ENCODE results near the gene GALT. TPM values are rescaled to one million over a fixed set of nuclear protein-coding genes. Genes with fewer than 3 reads are reported as not detected.

Gene GALT
- total and polyA plus RNA-seq, 4 donors: 58.6 to 196 (median 115) TPM

- TF ChIP-seq REST (IDR thresholded peaks at IDR 0.05) (peak; percentile 88), ATF3 (IDR thresholded peaks at IDR 0.05) (no peak), HNF4G (IDR thresholded peaks at IDR 0.05) (peak; percentile 99), NR2F2 (IDR thresholded peaks at IDR 0.05) (peak; percentile 88), GABPA (IDR thresholded peaks at IDR 0.05 in 1 of 2, conservative IDR thresholded peaks at IDR 0.05 in 1 of 2) (peak in 1 of 2 donors; percentile 62), TAF1 (conservative IDR thresholded peaks at IDR 0.05) (no peak), SP1 (IDR thresholded peaks at IDR 0.05) (peak; percentile 100), JUND (IDR thresholded peaks at IDR 0.05) (peak; percentile 56 to 95), RAD21 (IDR thresholded peaks at IDR 0.05) (peak; percentile 31 to 33), RXRA (IDR thresholded peaks at IDR 0.05) (peak; percentile 99), FOXA1 (IDR thresholded peaks at IDR 0.05) (peak; percentile 20), HNF4A (conservative IDR thresholded peaks at IDR 0.05) (peak; percentile 100), CTCF (IDR thresholded peaks at IDR 0.05; ENCODE audit: low read depth, low read length, missing input control) (no peak), YY1 (IDR thresholded peaks at IDR 0.05) (peak; percentile 55), EGR1 (IDR thresholded peaks at IDR 0.05; ENCODE audit: low read depth in 2 of 2) (peak in 1 of 2 donors; percentile 76), FOXA2 (IDR thresholded peaks at IDR 0.05) (peak; percentile 58)
- TF ChIP-seq, protein P1, sequence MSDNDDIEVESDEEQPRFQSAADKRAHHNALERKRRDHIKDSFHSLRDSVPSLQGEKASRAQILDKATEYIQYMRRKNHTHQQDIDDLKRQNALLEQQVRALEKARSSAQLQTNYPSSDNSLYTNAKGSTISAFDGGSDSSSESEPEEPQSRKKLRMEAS (IDR thresholded peaks at IDR 0.05): peak; percentile 74
- TF ChIP-seq, protein P2, sequence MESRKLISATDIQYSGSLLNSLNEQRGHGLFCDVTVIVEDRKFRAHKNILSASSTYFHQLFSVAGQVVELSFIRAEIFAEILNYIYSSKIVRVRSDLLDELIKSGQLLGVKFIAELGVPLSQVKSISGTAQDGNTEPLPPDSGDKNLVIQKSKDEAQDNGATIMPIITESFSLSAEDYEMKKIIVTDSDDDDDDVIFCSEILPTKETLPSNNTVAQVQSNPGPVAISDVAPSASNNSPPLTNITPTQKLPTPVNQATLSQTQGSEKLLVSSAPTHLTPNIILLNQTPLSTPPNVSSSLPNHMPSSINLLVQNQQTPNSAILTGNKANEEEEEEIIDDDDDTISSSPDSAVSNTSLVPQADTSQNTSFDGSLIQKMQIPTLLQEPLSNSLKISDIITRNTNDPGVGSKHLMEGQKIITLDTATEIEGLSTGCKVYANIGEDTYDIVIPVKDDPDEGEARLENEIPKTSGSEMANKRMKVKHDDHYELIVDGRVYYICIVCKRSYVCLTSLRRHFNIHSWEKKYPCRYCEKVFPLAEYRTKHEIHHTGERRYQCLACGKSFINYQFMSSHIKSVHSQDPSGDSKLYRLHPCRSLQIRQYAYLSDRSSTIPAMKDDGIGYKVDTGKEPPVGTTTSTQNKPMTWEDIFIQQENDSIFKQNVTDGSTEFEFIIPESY (IDR thresholded peaks at IDR 0.05): peak; percentile 67
- Histone ChIP-seq H3K9me3 (ENCODE audit: control insufficient read depth in 4 of 4, low read length in 3 of 4) (no peaks in the 10 kb centered on the region), H3K9ac (ENCODE audit: low read depth in 1 of 2, low read length in 2 of 2) (peak overlapping the region in 1 of 2 donors; percentile 30), H3K36me3 (ENCODE audit: control insufficient read depth in 4 of 4, insufficient read depth in 3 of 4, low read depth in 1 of 4, low read length in 3 of 4) (peaks cover 0 to 15% (median 10%) of the 10 kb centered on the region in 4 donors), H3K4me3 (ENCODE audit: low read depth in 1 of 3, low read length in 3 of 3) (no peak overlapping the region), H3K27me3 (ENCODE audit: control insufficient read depth in 4 of 4, insufficient read depth in 4 of 4, low read length in 3 of 4) (no peaks in the 10 kb centered on the region), H3K4me1 (ENCODE audit: control insufficient read depth in 4 of 4, insufficient read depth in 4 of 4, low read length in 3 of 4) (peaks cover 20 to 67% (median 57%) of the 10 kb centered on the region in 4 donors), H3K27ac (ENCODE audit: low read depth in 1 of 2, low read length in 2 of 2) (peak overlapping the region; percentile 65 to 94)
- no peak for DNase-seq (ENCODE audit: low spot score)
These were observed 1.6 kb upstream of the GALT start for GRCh38 chr9:34644766-34645314.

Data from liver (tissue), 9 donors.